Stimulated activated CD4-positive, alpha-beta T cell treated with anti-CD3 and anti-CD28 coated beads, TNF-alpha, amount 100 ng/mL, for 24 hours (primary cell): Measurements from ENCODE around the gene QDPR.
"Not testable (repeated sequence)": the region's sequence is repeated elsewhere in the genome, so short reads cannot be mapped to it uniquely, and the experiment has no call there.

Experiments used
- DNase-seq, 3 experiments: peaks; one replicate each; pipeline ENCODE4 v3.0.0-alpha.2; 2020; ENCODE audit warnings: low read depth in 3 of 3

Gene QDPR

GRCh38 chr4:17492058-17492741 is 19.7 kb downstream of the QDPR start:
- no peak for DNase-seq

GRCh38 chr4:17491196-17491595 is 20.7 kb downstream of the QDPR start:
- DNase-seq = no peak

GRCh38 chr4:17490575-17491059 is 21.3 kb downstream of the QDPR start:
- no peak for DNase-seq

- DNase-seq = no peak
Measured at GRCh38 chr4:17489721-17490120, 22.2 kb downstream of the QDPR start.

GRCh38 chr4:17489123-17489522 is 22.8 kb downstream of the QDPR start:
- no peak for DNase-seq

GRCh38 chr4:17482716-17483115 is 29.2 kb downstream of the QDPR start:
- no peak for DNase-seq

GRCh38 chr4:17480955-17481354 is 30.9 kb downstream of the QDPR start:
- no peak for DNase-seq

GRCh38 chr4:17480210-17480927 is 31.5 kb downstream of the QDPR start:
- no peak for DNase-seq

- no peak for DNase-seq
Measured at GRCh38 chr4:17477774-17478472, 34.0 kb downstream of the QDPR start.

- no peak for DNase-seq
Measured at GRCh38 chr4:17476853-17477252, 35.0 kb downstream of the QDPR start.

- no peak for DNase-seq
Measured at GRCh38 chr4:17475481-17475880, 36.4 kb downstream of the QDPR start.

- DNase-seq = no peak
Measured at GRCh38 chr4:17469931-17470674, 41.8 kb downstream of the QDPR start.

GRCh38 chr4:17468619-17469221 is 43.2 kb downstream of the QDPR start:
- DNase-seq = no peak

GRCh38 chr4:17463606-17464005 is 48.3 kb downstream of the QDPR start:
- no peak for DNase-seq

- no peak for DNase-seq
Measured at GRCh38 chr4:17450269-17450804, 61.6 kb downstream of the QDPR start.

- DNase-seq = no peak
Measured at GRCh38 chr4:17448689-17449088, 63.2 kb downstream of the QDPR start.

GRCh38 chr4:17447675-17448298 is 64.1 kb downstream of the QDPR start:
- DNase-seq = peak; percentile 5 to 26 (median 25)

GRCh38 chr4:17447056-17447455 is 64.8 kb downstream of the QDPR start:
- no peak for DNase-seq

- not testable (repeated sequence) for DNase-seq
Measured at GRCh38 chr4:17442477-17442876, 69.4 kb downstream of the QDPR start.

GRCh38 chr4:17437396-17437795 is 74.5 kb downstream of the QDPR start:
- DNase-seq = no peak

GRCh38 chr4:17436750-17437090 is 75.2 kb downstream of the QDPR start:
- DNase-seq = no peak
